H54 (cell line): ENCODE results near the gene PRMT9.

Source experiments
- DNase-seq: peaks from one replicate; pipeline ENCODE4 v3.0.0; 2011; ENCODE audit warnings: low spot score, mixed read lengths; ENCODE audit not compliant: insufficient read length
- FAIRE-seq: peaks from 3 replicates; lab custom pipeline; 2011; peaks lifted over from hg19 to GRCh38; lab: Jason Lieb, UNC
- POLR2A ChIP-seq: IDR thresholded peaks from 2 replicates; pipeline ENCODE4 v1.6.1; 2011; ENCODE audit warnings: low read depth, mild to moderate bottlenecking, low read length

Gene PRMT9

DNA sequence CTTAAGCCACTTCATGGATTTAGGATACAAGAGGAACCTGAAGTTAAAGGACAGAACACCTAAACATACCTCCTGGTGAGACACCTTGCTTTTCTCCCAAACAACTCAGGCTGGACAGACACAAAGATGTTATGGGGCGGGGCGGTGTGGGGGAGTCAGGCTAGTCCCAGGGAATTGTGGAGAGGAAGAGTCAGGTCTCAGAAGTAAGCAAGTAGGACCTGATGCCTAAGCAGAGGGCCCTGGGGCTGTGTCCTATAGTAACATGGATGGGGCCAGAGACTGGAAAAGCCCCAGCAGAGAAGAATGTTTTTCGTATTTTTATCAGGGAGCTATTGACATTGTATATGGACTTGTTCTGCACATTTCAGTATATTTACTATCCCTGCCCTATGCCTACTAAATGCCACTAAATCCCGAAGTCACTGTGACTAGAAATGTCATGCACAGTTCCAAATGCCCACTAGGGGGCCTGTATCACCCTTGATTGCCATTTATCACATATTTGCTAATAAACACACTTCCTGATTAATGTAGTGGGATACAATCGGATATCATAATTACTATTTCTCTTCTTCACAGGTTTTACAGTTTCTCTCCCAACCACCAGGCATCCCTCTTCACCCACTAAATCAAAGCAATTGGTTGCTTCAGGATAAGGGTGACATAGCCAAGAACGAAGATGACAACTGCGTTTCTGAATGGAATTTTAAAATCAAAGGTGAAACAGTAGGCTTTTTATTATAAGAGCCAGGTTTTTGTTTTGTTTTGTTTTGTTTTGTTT lies 24.1 kb upstream of the PRMT9 start:
- TF ChIP-seq POLR2A: no peak
- FAIRE-seq (peak; percentile 11), DNase-seq (no peak)

DNA sequence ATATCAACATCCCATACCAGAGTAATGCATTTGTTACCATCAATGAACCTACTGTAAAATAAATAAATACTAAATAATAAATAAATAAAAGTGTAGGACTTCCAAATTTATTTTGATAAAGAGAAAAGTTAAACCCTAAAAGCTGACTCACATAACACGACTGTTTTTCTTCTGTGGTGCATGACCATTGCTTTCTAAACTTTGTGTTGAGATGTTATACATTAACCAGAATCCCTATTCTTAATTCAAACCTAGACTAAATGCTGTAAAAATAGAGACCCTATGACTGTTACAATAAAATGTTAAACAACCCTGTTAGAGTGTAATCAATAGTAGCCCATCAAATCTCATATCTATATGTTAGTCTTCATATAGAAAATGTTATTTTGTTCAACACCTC lies 20.9 kb upstream of the PRMT9 start:
- no peak for FAIRE-seq

DNA sequence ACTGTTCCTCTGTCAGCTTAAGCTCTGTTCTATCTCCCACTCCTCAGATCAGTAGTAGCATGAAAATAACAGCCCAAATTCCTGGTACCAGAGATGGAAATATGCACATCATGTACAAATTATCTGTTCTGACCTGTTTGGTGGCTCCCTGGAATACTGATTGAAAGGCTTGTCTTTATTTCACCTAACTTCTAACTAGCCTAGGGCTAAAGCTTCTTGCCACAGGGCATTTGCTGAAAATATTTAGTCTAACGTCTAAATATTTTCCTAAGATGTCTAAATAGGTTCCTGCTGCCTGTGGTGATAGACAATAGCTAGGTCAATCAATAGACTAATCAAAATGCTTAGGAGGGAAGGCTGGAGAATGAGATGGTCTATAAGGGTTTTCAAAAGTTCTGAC lies 12.9 kb upstream of the PRMT9 start:
- DNase-seq (no peak), FAIRE-seq (no peak)
- no peak for TF ChIP-seq POLR2A

More for the DNA sequence above, 20.9 kb upstream of the PRMT9 start:
- DNase-seq: no peak
- no peak for TF ChIP-seq POLR2A

DNA sequence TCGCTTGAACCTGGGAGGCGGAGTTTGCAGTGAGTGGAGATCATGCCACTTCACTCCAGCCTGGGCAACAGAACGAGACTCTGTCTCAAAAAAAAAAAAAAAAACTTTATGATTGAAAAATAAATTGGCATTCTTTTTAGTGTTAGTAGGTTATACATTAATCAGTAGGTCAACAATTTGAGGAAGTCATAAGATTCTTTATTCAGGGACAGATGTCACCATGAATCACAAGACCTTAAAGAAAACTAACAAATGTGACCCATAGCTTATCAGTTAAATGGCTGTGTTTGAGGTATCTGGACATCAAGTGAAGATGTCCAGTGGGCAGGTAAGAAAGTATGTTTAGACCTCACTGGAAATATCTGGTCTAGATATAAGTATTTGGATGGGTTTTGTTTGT lies 9.3 kb upstream of the PRMT9 start:
- DNase-seq (no peak), FAIRE-seq (no peak)
- TF ChIP-seq POLR2A: no peak

DNA sequence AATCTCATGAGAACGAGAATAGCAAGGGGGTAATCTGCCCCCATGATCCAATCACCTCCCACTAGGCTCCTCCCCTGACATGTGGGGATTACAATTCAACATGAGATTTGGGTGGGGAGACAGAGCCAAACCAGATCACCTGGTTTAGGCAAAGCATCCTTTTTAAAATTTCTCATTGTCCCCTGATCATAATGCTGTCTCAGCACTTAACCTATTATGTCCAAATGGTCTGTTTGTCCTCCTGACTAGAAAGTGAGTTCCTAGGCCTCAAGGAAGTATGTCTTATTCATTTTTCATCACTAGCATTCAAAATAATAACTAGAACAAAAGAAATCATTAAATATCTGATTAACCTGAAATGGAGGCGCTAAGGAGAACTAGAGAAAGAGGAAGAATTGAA lies 7.9 kb upstream of the PRMT9 start:
- DNase-seq (no peak), FAIRE-seq (no peak)
- no peak for TF ChIP-seq POLR2A

DNA sequence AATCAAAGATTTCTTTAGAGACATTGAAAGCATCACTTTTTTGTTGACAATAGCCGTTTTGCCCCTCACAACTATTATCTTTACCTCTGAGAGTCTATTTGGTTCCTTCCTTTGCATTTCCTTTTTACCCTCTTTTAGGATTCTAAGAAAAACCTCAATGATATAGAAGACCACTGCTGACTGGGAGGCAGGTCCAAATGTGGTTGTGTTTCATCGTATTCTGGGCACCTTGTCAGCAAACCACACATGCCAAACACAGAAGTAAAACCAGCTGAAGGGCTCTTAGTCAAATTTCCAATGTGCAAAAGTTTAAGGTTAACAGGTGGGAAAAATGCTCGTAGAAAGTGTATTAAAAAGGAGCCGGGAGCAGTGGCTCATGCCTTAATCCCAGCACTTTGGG lies 5.1 kb upstream of the PRMT9 start:
- no peak for DNase-seq
- FAIRE-seq: no peak
- TF ChIP-seq POLR2A: no peak

DNA sequence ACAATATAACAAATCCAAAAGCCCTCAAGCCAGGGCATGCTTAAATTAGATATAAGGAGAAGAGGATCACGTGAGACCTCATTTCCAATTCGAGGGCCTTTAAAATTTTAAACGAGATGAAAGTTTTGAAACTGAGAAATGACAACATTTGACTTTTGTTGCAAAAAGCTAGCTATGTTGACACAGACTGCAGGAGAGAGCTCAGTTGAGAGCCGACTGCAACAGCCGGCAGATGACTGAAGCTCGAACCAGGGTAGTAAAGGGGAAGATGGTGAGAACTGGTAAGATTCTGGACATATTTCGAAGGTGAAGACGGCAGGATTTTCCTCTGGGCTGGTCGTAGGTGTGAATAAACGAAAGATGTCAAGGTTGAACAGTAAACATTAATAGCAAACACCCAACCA lies 773 bp downstream of the PRMT9 start:
- TF ChIP-seq POLR2A: no peak
- FAIRE-seq (no peak), DNase-seq (no peak)

DNA sequence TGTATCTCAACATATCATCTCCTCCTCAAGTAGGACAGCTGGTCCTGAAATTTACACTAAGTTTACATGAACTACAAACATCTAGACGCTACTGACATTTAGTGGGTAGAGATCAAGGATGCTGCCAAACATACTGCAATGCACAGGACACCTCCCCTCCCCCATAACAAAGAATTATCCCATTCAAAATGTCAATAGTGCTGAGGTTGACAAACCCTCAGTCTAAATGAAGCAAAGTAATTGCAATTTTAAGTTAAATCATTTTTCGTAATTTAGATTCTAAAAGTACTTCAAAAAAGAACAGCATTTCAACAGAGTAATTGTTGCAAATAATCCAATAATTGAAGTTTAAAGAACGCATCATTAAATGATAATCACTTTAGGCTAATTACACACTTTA lies 1.2 kb downstream of the PRMT9 start:
- TF ChIP-seq POLR2A: no peak
- no peak for FAIRE-seq

DNA sequence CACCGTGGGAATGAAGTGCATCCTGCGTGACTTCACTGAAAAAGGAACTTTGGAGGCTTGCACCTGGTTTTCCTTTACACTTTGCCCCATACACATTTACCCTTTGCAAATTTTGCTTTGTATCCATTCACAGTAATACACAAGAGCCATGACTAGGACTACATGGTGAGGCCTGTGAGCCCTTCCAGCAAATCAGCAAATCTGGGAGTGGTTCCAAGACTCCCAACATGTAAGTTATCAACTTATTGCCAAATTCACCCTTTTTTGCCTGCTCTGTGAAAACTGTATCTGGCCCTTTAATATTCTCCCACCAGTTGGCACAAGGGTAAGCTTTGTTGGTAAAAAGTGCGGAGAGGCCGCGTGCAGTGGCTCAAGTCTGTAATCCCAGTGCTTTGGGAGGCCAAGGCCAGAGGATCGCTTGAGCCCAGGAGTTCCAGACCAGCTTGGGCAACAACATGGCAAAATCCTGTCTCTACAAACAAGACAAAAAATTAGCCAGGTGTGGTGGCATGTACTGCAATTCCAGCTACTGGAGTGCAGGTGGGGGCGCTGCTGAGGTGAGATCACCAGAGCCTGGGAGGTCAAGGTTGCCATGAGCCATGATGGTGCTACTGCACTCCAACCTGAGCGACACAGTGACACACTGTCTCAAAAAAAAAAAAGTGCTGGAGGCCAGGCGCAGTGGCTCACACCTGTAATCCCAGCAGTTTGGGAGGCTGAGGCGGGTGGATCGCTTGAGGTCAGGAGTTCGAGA lies 5.0 kb downstream of the PRMT9 start:
- no peak for FAIRE-seq
- DNase-seq: no peak
- no peak for TF ChIP-seq POLR2A

More for the DNA sequence above, 1.2 kb downstream of the PRMT9 start:
- DNase-seq: no peak

DNA sequence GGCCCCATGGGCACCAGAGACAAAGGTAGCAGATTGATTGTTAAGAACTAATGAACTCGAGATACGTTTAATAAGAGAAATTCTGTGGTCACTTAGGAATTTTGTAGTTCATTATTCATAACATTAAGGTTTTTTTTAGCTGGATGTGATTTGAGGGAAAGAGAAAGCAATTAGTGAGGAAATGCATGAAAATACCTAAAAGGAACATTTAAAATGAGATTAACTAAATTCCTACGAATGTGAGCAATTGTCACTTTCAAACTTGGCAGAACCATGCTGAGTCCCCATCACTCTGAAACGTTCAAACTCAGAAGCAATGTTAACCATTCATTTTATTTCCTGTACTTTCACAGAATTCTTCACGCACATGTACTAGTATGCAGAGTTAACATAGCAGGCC lies 5.9 kb downstream of the PRMT9 start:
- DNase-seq: no peak
- TF ChIP-seq POLR2A: no peak
- no peak for FAIRE-seq

DNA sequence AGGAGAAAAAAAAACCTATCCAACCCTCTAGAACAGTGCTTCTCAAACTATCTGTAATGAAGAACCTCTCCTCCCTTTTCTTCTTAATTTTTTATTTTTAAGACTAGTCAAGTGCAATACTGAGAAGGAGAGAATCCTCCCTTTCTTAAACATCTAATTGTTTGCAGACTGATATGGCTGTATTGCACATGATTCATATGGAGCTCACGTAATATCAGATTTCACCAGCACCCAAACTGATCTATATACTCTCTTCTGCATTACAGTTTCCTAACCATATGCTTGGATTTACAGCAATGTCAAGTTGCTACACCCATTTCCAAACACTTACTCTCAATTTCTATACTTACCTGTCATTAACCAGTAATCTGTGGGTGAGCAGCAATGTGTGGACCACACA lies 9.5 kb downstream of the PRMT9 start:
- no peak for TF ChIP-seq POLR2A
- no peak for FAIRE-seq

DNA sequence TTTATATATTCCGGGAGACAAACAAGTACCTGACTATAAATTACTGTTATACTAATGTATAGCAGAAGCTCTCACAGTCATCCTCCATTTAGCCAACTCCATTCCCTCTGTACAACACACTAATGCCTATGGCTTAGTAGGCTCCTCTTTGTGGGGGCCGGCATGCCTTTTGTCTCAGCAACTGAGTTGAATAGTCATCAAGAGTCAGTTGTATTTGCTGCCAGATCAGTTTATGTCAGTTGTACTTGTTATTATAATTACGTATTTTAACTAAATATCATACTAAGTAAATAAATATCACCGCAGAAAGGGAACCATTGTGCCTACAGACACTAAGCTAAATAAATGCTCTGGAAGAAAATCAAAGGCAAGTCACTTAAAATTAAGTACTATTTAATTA lies 9.9 kb downstream of the PRMT9 start:
- DNase-seq: no peak
- FAIRE-seq: no peak
- no peak for TF ChIP-seq POLR2A

More for the DNA sequence above, 9.5 kb downstream of the PRMT9 start:
- no peak for DNase-seq

DNA sequence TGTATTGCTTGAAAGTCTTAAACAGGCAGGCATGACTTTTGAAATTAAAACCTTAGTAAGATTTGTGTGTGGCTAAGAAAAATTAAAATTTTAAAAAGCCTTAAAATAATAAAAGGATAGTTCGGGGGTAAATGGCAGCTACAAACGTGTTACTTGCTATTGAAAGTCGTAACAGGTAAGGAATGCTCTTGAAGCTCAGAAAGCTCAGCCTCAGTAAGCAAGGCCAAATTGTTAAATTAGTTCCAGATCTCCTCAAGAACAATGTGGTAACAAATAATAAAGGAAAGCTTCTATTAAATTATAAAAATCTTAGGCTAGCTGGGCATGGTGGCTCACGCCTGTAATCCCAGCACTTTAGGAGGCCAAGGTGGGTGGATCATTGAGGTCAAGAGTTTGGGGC lies 25.5 kb downstream of the PRMT9 start:
- DNase-seq: no peak
- TF ChIP-seq POLR2A: no peak
- no peak for FAIRE-seq

DNA sequence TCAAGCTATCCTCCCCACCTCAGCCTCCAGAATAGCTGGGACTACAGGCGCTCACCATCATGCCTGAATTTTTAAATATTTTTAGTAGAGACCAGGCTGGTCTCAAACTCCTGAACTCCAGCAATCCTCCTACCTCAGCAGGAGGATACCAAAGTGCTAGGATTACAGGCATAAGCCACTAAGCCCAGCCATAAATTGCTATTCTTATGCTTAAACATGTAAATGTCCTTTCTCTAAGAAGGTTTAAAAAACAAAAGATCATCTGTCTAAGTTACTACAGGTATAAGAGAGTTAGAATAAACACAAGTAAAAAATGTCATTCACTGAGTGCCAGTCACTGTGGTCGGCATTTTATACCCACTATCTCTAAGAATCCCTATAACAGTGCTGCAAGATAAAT lies 28.3 kb downstream of the PRMT9 start:
- no peak for TF ChIP-seq POLR2A
- DNase-seq (no peak), FAIRE-seq (no peak)

DNA sequence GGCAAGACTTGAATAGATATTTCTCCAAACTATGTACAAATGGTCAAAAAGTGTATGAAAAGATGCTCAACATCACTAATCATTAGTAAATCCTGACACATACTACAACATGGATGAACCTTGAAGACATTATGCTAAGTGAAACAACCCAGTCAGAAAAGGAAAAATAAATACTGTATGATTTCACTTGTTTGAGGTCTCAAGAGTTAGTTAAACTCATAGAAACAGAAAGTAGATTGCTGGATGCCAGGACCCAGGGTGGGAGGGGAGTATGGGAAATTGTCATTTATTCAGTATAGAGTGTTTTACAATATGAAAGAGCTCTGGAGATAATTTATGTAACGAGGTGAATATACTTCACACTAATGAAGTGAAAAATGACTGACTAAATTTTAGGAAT lies 32.4 kb downstream of the PRMT9 start:
- no peak for TF ChIP-seq POLR2A
- no peak for FAIRE-seq
- DNase-seq: no peak
